Measurements from ENCODE around the gene GRAMD1A.

- TF ChIP-seq CTCF (IDR thresholded peaks at IDR 0.05; ENCODE audit: insufficient read depth, low read depth, low read length) = no peak
- no peak for TF ChIP-seq EZH2 (IDR thresholded peaks at IDR 0.05; ENCODE audit: insufficient read depth, low read length)
These were observed 53.7 kb downstream of the GRAMD1A start for GRCh38 chr19:35053667-35054293.

Data from astrocyte (in vitro differentiated cells and primary cell).